Activated naive CD4-positive, alpha-beta T cell treated with anti-CD3 and anti-CD28 coated beads for 36 hours (primary cell): ENCODE data around the gene CCL16. TPM values are rescaled to one million over a fixed set of nuclear protein-coding genes. Genes with fewer than 3 reads are reported as not detected.
"Not testable (repeated sequence)": the region's sequence is repeated elsewhere in the genome, so short reads cannot be mapped to it uniquely, and the experiment has no call there.

Experiments used
- CTCF ChIA-PET: fragments of 350-600 bp; sonication (Branson Sonifier 250); formaldehyde crosslinking; loops from one replicate; lab custom pipeline; 2021; ENCODE audit warnings: antibody characterized with exemption; lab: Charles Lee
- DNase-seq: peaks from one replicate; pipeline ENCODE4 v3.0.0-alpha.2; 2020
- H3K27ac Mint-ChIP-seq: one replicate; pipeline ENCODE4 v1.8.0; 2021; ENCODE audit warnings: mild to moderate bottlenecking, mixed read lengths
- H3K27me3 Mint-ChIP-seq: one replicate; pipeline ENCODE4 v1.8.0; 2021; ENCODE audit warnings: low read depth, mixed read lengths
- H3K36me3 Mint-ChIP-seq: one replicate; pipeline ENCODE4 v1.8.0; 2021; ENCODE audit warnings: low read depth, mixed read lengths
- H3K4me1 Mint-ChIP-seq: one replicate; pipeline ENCODE4 v1.8.0; 2021; ENCODE audit warnings: low read depth, mixed read lengths
- H3K4me3 Mint-ChIP-seq: one replicate; pipeline ENCODE4 v1.8.0; 2021; ENCODE audit warnings: mild to moderate bottlenecking, moderate library complexity, mixed read lengths
- H3K9me3 Mint-ChIP-seq: one replicate; pipeline ENCODE4 v1.8.0; 2021; ENCODE audit warnings: mixed read lengths
- intact Hi-C: fragments of 100-400 bp; cut with micrococcal nuclease; formaldehyde crosslinking; loops from one replicate; pipeline ENCODE4 v1.15.1; 2023
- total RNA-seq, 2 experiments: library from RNA; stranded (reverse); gene quantifications; one replicate each; pipeline ENCODE4 v1.2.3, GENCODE V29; 2021

CCL16 gene
- total RNA-seq, result not detected

- CTCF ChIA-PET, result interaction anchor here (2.0 to 2.4 kb wide), 2 partner anchors 11 to 168 kb away, joined by 8 to 19 read pairs; no protein-coding TSS in a partner anchor
- Mint-ChIP-seq H3K4me1 (no peaks in the 10 kb centered on the region), H3K27me3 (peaks cover 9% of the 10 kb centered on the region), H3K4me3 (no peak within 1 kb of the TSS), H3K36me3 (no peaks in the 10 kb centered on the region), H3K27ac (no peak within 1 kb of the TSS), H3K9me3 (no peaks in the 10 kb centered on the region)
- intact Hi-C loops, result no loop called here
- DNase-seq, result no peak
Measured at GRCh38 chr17:35981246-35981645, at the start of gene CCL16. CCL16 (minus strand) TSS chr17:35981497; CDS start chr17:35981420, 77 bp downstream.

GRCh38 chr17:36030956-36031355 lies 49.7 kb upstream of the CCL16 start:
- intact Hi-C loops, result no loop called here
- H3K4me1 Mint-ChIP-seq, result no peaks in the 10 kb centered on the region
- no peak overlapping the region for H3K4me3 Mint-ChIP-seq
- no peak for DNase-seq
- CTCF ChIA-PET, result no interaction called here
- H3K27ac Mint-ChIP-seq, result no peak overlapping the region
- no peaks in the 10 kb centered on the region for H3K9me3 Mint-ChIP-seq
- H3K36me3 Mint-ChIP-seq, result no peaks in the 10 kb centered on the region
- peaks cover 27% of the 10 kb centered on the region for H3K27me3 Mint-ChIP-seq

- no peak for DNase-seq
- H3K4me1 Mint-ChIP-seq, result no peaks in the 10 kb centered on the region
- H3K36me3 Mint-ChIP-seq, result no peaks in the 10 kb centered on the region
- CTCF ChIA-PET, result no interaction called here
- no peak overlapping the region for H3K4me3 Mint-ChIP-seq
- H3K27me3 Mint-ChIP-seq, result peaks cover 26% of the 10 kb centered on the region
- no peaks in the 10 kb centered on the region for H3K9me3 Mint-ChIP-seq
- intact Hi-C loops, result no loop called here
- no peak overlapping the region for H3K27ac Mint-ChIP-seq
Measured at GRCh38 chr17:36027761-36028160, 46.5 kb upstream of the CCL16 start.

GRCh38 chr17:36024106-36024869 lies 43.0 kb upstream of the CCL16 start:
- Mint-ChIP-seq H3K4me1 (no peaks in the 10 kb centered on the region), H3K9me3 (no peaks in the 10 kb centered on the region), H3K27ac (no peak overlapping the region), H3K27me3 (peaks cover 45% of the 10 kb centered on the region), H3K4me3 (no peak overlapping the region), H3K36me3 (no peaks in the 10 kb centered on the region)
- CTCF ChIA-PET, result no interaction called here
- DNase-seq, result no peak
- intact Hi-C loops, result no loop called here

- CTCF ChIA-PET, result interaction anchor here (1.0 kb wide), 1 partner anchor 50 kb away, joined by 3 read pairs; no protein-coding TSS in a partner anchor
- intact Hi-C loops, result no loop called here
- Mint-ChIP-seq H3K4me1 (no peaks in the 10 kb centered on the region), H3K27ac (no peak overlapping the region), H3K4me3 (no peak overlapping the region), H3K27me3 (peaks cover 38% of the 10 kb centered on the region), H3K36me3 (no peaks in the 10 kb centered on the region), H3K9me3 (no peaks in the 10 kb centered on the region)
- no peak for DNase-seq
Measured at GRCh38 chr17:36019423-36019822, 38.1 kb upstream of the CCL16 start.

- Mint-ChIP-seq H3K36me3 (no peaks in the 10 kb centered on the region), H3K4me1 (no peaks in the 10 kb centered on the region), H3K4me3 (no peak within 1 kb of the TSS), H3K9me3 (no peaks in the 10 kb centered on the region), H3K27ac (no peak within 1 kb of the TSS), H3K27me3 (peaks cover 31% of the 10 kb centered on the region)
- intact Hi-C loops, result no loop called here
- CTCF ChIA-PET, result no interaction called here
- no peak for DNase-seq
Measured at GRCh38 chr17:36017799-36018198, 36.5 kb upstream of the CCL16 start, which contains the start of gene CCL23. CCL23 (minus strand) TSS chr17:36017972; CDS start chr17:36017897, 75 bp downstream.

GRCh38 chr17:36016555-36016954 lies 35.3 kb upstream of the CCL16 start:
- CTCF ChIA-PET, result no interaction called here
- intact Hi-C loops, result no loop called here
- DNase-seq, result no peak
- Mint-ChIP-seq H3K4me3 (no peak overlapping the region), H3K36me3 (no peaks in the 10 kb centered on the region), H3K4me1 (no peaks in the 10 kb centered on the region), H3K27ac (no peak overlapping the region), H3K9me3 (no peaks in the 10 kb centered on the region), H3K27me3 (peaks cover 22% of the 10 kb centered on the region)

- H3K27ac Mint-ChIP-seq, H3K4me1 Mint-ChIP-seq, DNase-seq, H3K4me3 Mint-ChIP-seq, H3K9me3 Mint-ChIP-seq, H3K36me3 Mint-ChIP-seq, intact Hi-C loops, CTCF ChIA-PET: not testable (repeated sequence)
- H3K27me3 Mint-ChIP-seq, result peaks cover 16% of the 10 kb centered on the region
Measured at GRCh38 chr17:36015895-36016294, 34.6 kb upstream of the CCL16 start.

- no peak overlapping the region for H3K4me3 Mint-ChIP-seq
- no peak overlapping the region for H3K27ac Mint-ChIP-seq
- no peaks in the 10 kb centered on the region for H3K9me3 Mint-ChIP-seq
- CTCF ChIA-PET, result no interaction called here
- no peaks in the 10 kb centered on the region for H3K36me3 Mint-ChIP-seq
- intact Hi-C loops, result no loop called here
- H3K4me1 Mint-ChIP-seq, result no peaks in the 10 kb centered on the region
- no peak for DNase-seq
- H3K27me3 Mint-ChIP-seq, result peaks cover 7% of the 10 kb centered on the region
Measured at GRCh38 chr17:36014946-36015345, 33.6 kb upstream of the CCL16 start.

GRCh38 chr17:36011201-36011600 lies 29.9 kb upstream of the CCL16 start:
- intact Hi-C loops, result no loop called here
- H3K36me3 Mint-ChIP-seq, result no peaks in the 10 kb centered on the region
- DNase-seq, result no peak

GRCh38 chr17:36008998-36009665 lies 27.8 kb upstream of the CCL16 start:
- Mint-ChIP-seq H3K36me3 (no peaks in the 10 kb centered on the region), H3K4me3 (no peak overlapping the region), H3K4me1 (peaks cover 3% of the 10 kb centered on the region), H3K9me3 (peaks cover 3% of the 10 kb centered on the region), H3K27ac (no peak overlapping the region), H3K27me3 (no peaks in the 10 kb centered on the region)
- DNase-seq, result peak; percentile 8
- CTCF ChIA-PET, result no interaction called here
- intact Hi-C loops, result no loop called here

More at GRCh38 chr17:36011201-36011600, 29.9 kb upstream of the CCL16 start:
- H3K27me3 Mint-ChIP-seq, result no peaks in the 10 kb centered on the region
- peaks cover 3% of the 10 kb centered on the region for H3K9me3 Mint-ChIP-seq
- CTCF ChIA-PET, result interaction anchor here (1.4 kb wide), 1 partner anchor 35 kb away, joined by 3 read pairs; no protein-coding TSS in a partner anchor
- H3K27ac Mint-ChIP-seq, result no peak overlapping the region
- no peaks in the 10 kb centered on the region for H3K4me1 Mint-ChIP-seq
- H3K4me3 Mint-ChIP-seq, result no peak overlapping the region

- no peak for DNase-seq
- peaks cover 3% of the 10 kb centered on the region for H3K9me3 Mint-ChIP-seq
- intact Hi-C loops, result no loop called here
- H3K4me3 Mint-ChIP-seq, result no peak overlapping the region
- H3K27ac Mint-ChIP-seq, result no peak overlapping the region
- peaks cover 8% of the 10 kb centered on the region for H3K27me3 Mint-ChIP-seq
- CTCF ChIA-PET, result interaction anchor here (0.5 to 1.3 kb wide), 6 partner anchors 31 to 241 kb away, joined by 3 to 6 read pairs (median 3); no protein-coding TSS in a partner anchor
- no peaks in the 10 kb centered on the region for H3K36me3 Mint-ChIP-seq
- H3K4me1 Mint-ChIP-seq, result peaks cover 3% of the 10 kb centered on the region
Measured at GRCh38 chr17:36004594-36005108, 23.4 kb upstream of the CCL16 start.
